HG02798 (cell line): ENCODE measurements around the gene FHIT.

Experiments
- ATAC-seq: cut with Tn5 transposase; IDR thresholded peaks from one replicate; pipeline ENCODE4 v1.9.1; 2021; ENCODE audit warnings: mild to moderate bottlenecking; ENCODE audit not compliant: unreplicated experiment, poor library complexity

The FHIT gene

GRCh38 chr3:60475096-60475495 is 776.2 kb downstream of the FHIT start:
- ATAC-seq = no peak

DNA sequence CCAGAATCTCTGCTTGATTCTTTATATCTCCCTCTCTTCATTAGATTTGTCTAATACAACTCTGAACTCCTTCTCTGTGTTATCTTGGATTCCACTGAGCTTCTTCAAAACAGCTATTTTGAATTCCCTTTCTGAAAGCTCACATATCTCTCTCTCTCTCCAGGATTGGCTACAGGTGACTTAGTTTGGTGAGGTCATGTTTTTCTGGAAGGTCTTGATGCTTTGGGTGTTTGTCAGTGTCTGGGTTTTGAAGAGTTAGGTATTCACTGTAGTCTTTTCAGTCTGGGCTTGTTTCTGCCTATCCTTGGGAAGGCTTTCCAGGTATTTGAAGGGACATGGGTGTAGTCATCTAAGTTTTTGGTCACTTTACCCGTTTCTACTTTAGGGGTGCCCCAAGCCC is 781.8 kb downstream of the FHIT start:
- no peak for ATAC-seq

GRCh38 chr3:60463685-60464084 is 787.6 kb downstream of the FHIT start:
- no peak for ATAC-seq

GRCh38 chr3:60461267-60461666 is 790.0 kb downstream of the FHIT start:
- ATAC-seq = no peak

DNA sequence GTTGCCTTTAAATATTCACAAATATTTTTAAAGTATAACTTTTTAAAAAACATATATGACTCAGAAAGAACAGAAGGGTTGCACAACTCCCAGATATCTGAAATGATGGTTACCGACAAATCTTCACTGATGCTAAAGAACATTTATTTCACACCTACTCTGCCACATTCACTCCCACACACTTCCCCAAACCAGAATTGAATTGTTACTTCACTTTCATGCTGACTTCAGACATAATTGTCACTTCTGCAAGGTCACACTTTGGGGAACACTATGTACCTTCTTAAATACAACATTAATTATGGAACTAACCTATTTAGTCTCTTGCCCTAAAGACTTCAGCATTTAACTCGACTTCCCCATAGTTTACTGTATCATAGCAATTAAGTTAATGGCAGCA is 795.1 kb downstream of the FHIT start:
- ATAC-seq = no peak

- no peak for ATAC-seq
Observed at GRCh38 chr3:60453326-60453725, 797.9 kb downstream of the FHIT start.

DNA sequence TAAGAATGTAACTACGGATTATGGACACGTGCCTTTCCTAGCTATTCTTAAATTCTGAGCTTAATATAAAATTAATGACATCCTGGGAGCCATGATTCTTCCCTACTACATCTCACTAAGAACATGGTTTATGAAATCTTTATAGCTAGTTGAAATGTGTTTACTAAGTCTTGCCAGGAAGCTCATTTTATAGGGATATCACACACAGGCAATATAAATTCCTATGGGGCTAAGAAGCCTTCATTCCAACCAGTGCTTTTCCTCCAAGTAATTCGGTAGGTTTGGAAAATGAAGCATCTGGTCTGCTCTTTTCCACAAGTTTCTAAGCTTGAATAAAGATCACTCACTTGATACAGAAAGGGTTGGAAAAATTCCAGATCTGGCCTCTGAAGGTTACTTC is 802.6 kb downstream of the FHIT start:
- ATAC-seq = no peak

GRCh38 chr3:60445446-60445845 is 805.8 kb downstream of the FHIT start:
- ATAC-seq = no peak

GRCh38 chr3:60444898-60445437 is 806.3 kb downstream of the FHIT start:
- no peak for ATAC-seq

DNA sequence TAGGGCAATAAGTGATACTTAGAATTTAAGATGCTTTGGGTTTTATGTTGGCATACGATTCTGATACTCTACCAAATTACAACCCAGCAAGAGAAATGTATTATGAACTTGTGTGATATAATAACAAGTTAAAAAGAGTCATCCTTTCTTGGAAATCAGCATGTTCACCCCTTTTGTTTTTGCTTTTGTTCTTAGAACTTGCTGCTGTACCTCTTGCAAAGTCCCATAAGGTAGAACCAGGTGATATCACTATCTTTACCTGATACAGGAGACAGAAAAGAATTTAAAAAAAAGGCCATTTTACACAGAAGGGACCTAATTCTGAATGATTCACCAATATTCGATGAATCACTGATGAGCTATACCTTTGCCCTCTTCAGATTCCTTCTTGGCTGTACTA is 810.4 kb downstream of the FHIT start:
- ATAC-seq = no peak

DNA sequence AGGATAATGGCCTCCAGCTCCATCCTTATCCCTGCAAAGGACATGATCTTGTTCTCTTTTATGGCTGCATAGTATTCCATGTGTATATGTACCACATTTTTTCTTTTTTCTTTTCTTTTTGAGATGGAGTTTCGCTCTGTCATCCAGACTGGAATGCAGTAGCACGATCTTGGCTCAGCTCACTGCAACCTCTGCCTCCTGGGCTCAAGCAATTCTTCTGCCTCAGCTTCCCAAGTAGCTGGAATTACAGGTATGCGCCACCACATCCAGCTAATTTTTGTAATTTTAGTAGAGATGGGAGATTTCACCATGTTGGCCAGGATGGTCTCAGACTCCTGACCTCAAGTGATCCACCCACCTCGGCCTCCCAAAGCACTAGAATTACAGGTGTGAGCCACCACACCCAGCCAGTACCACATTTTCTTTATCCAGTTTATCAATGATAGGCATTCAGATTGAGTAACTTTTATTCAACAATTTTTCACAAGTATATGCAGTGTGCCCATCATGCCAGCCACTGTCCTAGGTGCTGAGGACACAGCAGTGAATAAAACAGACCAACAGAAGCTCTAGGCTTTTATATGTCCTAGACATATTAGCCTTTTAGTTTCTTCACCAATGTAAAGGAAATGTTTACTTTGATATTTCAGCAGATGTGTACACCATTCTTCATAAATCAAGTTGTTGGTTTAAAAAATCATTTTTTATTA is 815.2 kb downstream of the FHIT start:
- no peak for ATAC-seq

GRCh38 chr3:60434950-60435349 is 816.3 kb downstream of the FHIT start:
- no peak for ATAC-seq

DNA sequence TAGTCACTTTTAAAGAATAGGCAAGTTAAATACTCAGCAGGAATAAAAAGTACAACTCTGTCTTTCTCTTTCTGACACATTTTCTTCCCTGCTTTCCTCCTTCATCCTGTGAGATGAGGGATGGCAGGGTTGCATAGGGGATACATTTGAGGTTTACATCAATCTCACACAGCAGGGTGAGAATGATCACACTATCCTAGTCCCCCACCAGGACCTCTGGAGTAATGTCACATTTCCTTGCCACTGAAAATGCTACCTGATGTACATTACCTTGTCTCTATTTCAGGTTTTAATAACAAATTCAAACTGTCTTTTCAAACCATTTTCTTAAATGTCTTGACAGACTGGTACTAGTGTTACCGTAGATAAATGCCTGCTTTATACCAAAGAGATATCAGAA is 816.9 kb downstream of the FHIT start:
- no peak for ATAC-seq

GRCh38 chr3:60431599-60431958 is 819.7 kb downstream of the FHIT start:
- no peak for ATAC-seq

DNA sequence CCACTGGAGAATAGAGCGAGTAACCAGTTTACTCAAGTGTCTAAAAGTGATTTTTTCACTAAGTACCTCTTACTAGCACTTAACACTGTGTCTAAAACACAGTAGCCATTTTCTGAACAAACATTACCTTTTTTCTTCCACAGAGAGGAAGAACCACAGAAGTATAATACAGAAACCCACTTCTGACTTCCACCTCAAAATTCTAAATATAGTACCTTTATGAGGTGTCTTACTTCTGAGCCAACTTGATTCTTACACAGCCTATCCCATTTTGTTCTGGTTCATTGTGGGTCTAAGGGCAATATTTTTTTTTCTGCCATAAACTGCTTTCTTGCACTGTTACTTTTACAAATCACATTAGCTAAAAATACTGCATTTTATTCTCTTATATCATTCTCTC is 821.0 kb downstream of the FHIT start:
- ATAC-seq = no peak

DNA sequence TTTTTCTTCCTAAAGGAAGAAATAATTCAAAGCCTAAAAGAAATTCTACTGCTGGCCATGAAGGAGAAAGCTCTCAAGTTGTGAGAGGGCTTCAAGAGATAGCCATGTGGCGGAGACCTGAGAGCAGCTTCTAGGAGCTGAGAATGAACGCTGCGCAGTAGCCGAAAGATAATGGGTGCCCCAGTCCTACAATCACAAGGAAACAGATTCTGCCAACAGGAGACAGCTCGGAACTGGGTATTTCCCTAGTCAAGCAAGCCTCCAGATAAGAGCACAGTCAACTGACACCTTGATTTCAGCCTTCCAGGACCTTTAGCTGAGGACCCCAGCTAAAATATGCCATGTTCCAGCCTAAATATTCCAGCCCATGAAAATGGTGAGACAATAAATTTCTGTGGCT is 824.1 kb downstream of the FHIT start:
- no peak for ATAC-seq

DNA sequence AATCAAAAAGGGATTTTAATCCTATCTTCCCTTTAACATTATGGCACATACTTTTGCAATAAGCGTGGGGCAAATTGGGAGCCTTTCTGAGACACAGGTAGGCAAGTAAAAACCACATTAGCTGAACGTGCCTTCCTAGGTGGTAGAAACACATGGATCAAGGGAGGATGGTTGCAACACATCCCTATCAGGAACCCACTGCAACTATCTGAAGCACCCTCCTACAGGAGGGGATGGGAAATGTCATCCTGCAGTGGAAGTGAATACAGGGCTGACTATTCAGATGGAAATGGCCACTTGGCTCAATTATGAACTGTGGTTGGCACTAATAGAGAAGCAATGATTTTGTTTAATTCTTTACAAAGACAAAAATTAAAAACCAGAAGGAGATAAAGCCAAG is 826.3 kb downstream of the FHIT start:
- ATAC-seq = no peak

DNA sequence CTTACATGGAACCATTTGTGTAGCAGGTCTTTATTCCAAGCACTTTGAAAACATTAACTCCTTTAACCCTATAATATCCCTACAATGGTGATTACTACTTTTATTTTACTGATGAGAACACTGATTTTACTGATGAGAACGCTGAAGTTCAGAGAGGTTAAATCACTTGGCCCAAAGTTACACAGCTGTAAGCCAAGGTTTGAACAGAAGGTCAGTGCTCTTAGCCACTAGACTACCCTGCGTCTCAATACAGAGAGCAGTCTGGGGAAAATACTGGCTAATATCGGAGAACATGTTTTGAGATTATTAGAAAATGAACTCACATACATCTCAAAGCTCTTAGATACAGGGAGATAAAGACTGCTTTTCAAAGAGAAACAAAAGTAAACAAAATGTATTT is 827.2 kb downstream of the FHIT start:
- no peak for ATAC-seq

- no peak for ATAC-seq
Observed at GRCh38 chr3:60423556-60423955, 827.7 kb downstream of the FHIT start.

DNA sequence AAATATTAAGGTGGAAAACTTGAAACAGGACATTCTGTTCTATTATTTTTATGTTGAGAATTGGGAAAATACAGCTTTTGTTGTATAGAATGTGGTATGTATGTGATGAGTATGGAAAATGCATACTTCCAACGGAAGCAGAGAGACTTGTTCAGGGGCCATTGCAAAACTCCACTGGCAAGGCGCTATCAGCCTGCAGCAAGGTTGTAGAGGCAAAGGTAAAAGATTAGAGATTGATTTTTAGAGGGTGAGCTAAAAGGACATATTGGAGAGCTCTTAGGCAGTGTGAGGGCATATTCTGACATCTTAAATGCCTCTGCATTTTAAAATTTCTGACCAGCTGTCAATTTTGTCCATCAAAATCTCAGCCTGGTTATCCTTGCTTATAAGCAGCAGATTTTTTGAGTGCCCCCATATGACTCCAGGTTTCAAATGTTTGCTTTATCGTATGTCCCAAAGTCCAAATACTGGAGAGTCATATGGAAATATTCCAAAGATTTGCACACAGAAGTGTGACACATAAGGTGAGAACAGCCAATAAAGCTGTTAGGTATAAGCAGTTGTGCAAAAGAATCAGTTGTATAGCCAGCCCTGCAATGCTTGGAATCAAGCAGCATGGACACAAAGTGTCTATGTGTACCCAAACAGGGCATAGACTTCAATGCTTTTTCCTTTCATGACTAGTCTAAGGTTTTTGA is 829.4 kb downstream of the FHIT start:
- no peak for ATAC-seq

GRCh38 chr3:60417576-60417975 is 833.7 kb downstream of the FHIT start:
- no peak for ATAC-seq

DNA sequence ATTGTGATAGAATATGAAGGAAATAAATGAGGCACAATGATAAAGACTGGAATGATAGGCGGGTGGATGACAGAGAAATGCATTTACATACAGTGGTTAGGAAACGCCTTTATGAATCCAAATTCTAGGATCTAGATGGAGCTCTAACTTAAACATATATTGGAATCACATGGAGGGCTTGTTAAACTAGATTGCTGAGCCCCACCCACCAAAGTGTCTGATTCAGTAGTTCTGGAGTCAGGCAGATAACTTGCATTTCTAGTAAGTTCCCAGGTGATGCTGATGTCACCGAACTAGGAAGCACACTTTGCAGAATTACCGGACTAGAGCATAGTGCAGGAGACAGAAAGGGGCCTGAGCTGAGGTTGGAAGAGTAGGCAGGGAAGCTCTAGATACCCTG is 837.2 kb downstream of the FHIT start:
- ATAC-seq = no peak
